Activated T-cell treated with anti-CD3 and anti-CD28 coated beads, Interleukin-2, amount 50 U/mL, for 48 hours (primary cell): ENCODE measurements around the gene C22orf23.
A peak's percentile ranks its signal among the peaks of the same experiment; 100 is the strongest.

Experiments used
- DNase-seq, 2 experiments: peaks; one replicate each; pipeline ENCODE4 v3.0.0-alpha.2; 2020

C22orf23 gene

DNA sequence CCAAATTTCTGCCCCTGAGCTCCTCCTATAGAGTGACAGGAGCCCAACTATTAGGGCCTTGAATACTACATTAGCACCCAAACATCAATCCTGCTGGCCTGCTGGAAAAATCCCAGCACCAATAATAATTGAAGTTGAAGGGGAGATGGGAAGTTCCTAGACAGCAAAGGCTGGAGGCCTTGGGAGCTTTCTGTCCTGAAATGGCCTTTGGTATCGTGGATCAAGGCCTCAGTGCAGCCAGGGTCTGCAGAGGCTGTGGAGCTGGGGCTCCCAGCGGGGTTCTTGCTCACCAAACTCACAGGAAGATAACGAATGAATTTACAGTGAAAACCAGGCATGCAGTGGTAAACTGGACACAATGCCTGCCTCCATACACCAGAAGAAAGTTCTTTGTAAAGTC lies 56.5 kb downstream of the C22orf23 start:
- no peak for DNase-seq

DNA sequence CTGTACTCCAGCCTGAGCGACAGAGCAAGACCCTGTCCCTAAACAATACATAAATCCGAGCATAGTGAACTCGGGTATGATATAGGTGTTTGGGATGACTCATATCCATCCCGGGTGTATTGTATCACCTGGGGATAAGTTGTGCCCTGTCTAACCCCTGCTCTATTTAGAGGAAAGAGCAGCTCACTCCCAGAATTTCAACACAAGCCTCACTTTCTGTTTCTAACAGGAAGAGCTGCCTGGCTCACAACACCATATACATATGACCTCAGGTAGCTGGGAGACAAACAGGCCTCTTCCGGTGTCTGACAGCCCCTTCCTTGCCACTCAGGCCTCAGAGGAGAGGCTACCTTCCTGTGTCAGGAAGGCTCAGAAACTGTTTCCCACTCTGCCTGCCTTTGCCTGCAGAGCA lies 57.2 kb downstream of the C22orf23 start:
- DNase-seq, result peak; percentile 38 to 46

DNA sequence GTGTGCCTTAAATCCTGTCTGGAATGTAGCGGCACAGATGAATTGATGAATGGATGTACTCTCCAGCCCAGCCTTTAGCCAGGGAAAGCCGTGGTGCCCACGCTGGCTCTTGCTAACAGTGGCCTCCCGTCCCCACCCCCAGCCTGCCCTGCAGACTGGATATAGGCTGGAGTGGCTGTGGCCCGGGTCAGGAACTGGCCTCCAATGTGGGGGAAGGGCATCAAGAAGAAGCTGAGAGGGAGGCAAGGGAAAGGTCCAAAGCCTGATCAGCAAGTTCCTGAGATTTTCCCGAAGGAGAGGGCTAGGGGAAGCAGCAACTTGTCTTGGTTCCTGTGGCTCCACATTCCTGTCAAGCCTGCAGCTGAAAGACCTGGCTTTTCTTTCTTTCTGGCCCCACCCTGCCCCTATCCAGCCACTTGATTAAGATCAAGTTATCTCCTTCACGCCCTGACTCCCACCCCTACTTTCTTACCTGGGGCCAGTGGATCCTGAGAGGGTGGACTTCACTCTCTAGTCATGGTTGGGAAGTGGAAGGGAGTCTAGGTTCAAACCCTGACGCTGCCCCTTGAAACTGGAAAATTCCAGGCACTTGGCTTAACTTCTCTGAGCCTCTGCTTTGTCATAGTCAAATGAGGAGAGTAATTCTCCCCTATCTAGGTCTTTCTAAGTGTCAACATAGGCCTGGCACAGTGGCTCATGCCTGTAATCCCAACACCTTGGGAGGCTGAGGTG lies 58.3 kb downstream of the C22orf23 start:
- no peak for DNase-seq

DNA sequence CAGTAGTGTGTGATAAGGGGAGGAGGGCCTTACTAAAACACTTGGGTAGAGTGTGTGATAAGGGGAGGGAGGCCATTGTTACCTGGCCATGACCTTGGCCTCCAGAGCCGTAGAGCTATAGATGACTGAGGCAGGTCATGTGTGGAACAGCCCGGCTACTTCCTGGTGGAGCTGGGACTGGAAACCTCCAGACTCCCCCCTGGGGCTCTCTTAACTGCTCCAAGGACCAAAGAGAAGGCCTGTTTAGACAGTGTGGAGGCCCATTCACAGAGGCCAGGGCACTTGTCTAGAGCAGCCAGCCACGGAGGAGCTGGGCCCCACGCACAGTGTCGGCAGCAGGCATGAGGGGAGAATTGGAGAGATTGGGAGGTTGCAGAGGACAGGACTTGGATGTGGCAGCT lies 59.8 kb downstream of the C22orf23 start:
- DNase-seq, result no peak
